Endothelial cell of umbilical vein (primary cell): Measurements from ENCODE around the gene CD86. TPM values are rescaled to one million over a fixed set of nuclear protein-coding genes. Genes with fewer than 3 reads are reported as not detected.

Experiments
- BruUV-seq: library from RNA; stranded (reverse); fragments of 400-500 nt; replicated peaks from 2 replicates; lab custom pipeline; 2021; lab: Mats Ljungman, UMichigan
- CTCF ChIA-PET: fragments of 300-600, 350-600 bp; sonication (Branson Sonifier 250); formaldehyde crosslinking; loops from one replicate; lab custom pipeline; 2021; ENCODE audit warnings: antibody characterized with exemption, inconsistent platforms; lab: Charles Lee
- POLR2A ChIA-PET: fragments of 300-600, 350-600 bp; sonication (Branson Sonifier 250); formaldehyde crosslinking; loops from one replicate; lab custom pipeline; 2021; ENCODE audit warnings: antibody characterized with exemption, inconsistent platforms; lab: Charles Lee
- DNase-seq: peaks from one replicate; pipeline ENCODE4 v3.0.0-alpha.2; 2011; ENCODE audit warnings: low read depth, low spot score
- FAIRE-seq: peaks from 2 replicates; lab custom pipeline; 2011; peaks lifted over from hg19 to GRCh38; lab: Jason Lieb, UNC
- H2AFZ ChIP-seq: 2 replicates; pipeline ENCODE4 v1.6.0; 2012; ENCODE audit warnings: low read depth, low read length, control low read depth, inconsistent platforms
- H3K27ac ChIP-seq: 2 replicates; pipeline ENCODE4 v1.5.1; 2011; ENCODE audit warnings: low read depth, mild to moderate bottlenecking, control low read depth, low read length, moderate library complexity; ENCODE audit not compliant: insufficient read depth
- H3K27me3 ChIP-seq, 2 experiments: 2 replicates each; pipeline versions ENCODE4 v1.6.0 to v1.6.1; 2011; ENCODE audit warnings: low read length in 2 of 2, mixed read lengths in 1 of 2; ENCODE audit not compliant: control insufficient read depth in 2 of 2, insufficient read depth in 2 of 2
- H3K36me3 ChIP-seq, 2 experiments: 2 replicates in 1 of 2; 3 replicates in 1 of 2; pipeline ENCODE4 v1.5.1; 2011; ENCODE audit warnings: low read length in 2 of 2, mild to moderate bottlenecking in 1 of 2, moderate library complexity in 1 of 2; ENCODE audit not compliant: control insufficient read depth in 2 of 2, insufficient read depth in 2 of 2; ENCODE audit errors: extremely low read depth in 1 of 2
- H3K4me1 ChIP-seq: 3 replicates; pipeline ENCODE4 v1.5.1; 2011; ENCODE audit warnings: mild to moderate bottlenecking, low read length; ENCODE audit not compliant: control insufficient read depth, insufficient read depth; ENCODE audit errors: extremely low read depth
- H3K4me2 ChIP-seq: 2 replicates; pipeline ENCODE4 v1.6.1; 2011; ENCODE audit warnings: low read length, control low read depth, mixed read lengths; ENCODE audit not compliant: insufficient read depth
- H3K4me3 ChIP-seq, 3 experiments: fragments of 200-600 bp in 1 of 3; sonication (generic), shearing (Covaris generic) in 1 of 3; replicated peaks in 1 of 3; 2 replicates each; pipeline ENCODE4 v1.5.1; 2011 to 2016; ENCODE audit warnings: control low read depth in 3 of 3, low read length in 3 of 3, mild to moderate bottlenecking in 2 of 3, inconsistent platforms in 1 of 3, low read depth in 1 of 3, moderate library complexity in 1 of 3; ENCODE audit not compliant: insufficient read depth in 1 of 3
- H3K79me2 ChIP-seq: 2 replicates; pipeline ENCODE4 v1.6.0; 2012; ENCODE audit warnings: low read length, inconsistent platforms; ENCODE audit not compliant: control insufficient read depth, insufficient read depth
- H3K9ac ChIP-seq: replicated peaks from 2 replicates; pipeline ENCODE3; 2011; ENCODE audit warnings: low read length, control low read depth; ENCODE audit not compliant: insufficient read depth; ENCODE audit errors: extremely low read depth
- H3K9me1 ChIP-seq: replicated peaks from 3 replicates; pipeline ENCODE4 v1.6.0; 2011; ENCODE audit warnings: mild to moderate bottlenecking, low read length; ENCODE audit not compliant: control insufficient read depth, insufficient read depth; ENCODE audit errors: extremely low read depth
- H3K9me3 ChIP-seq: replicated peaks from 2 replicates; pipeline ENCODE4 v1.5.1; 2012; ENCODE audit warnings: low read length, inconsistent platforms; ENCODE audit not compliant: control insufficient read depth, insufficient read depth
- H4K20me1 ChIP-seq: replicated peaks from 2 replicates; pipeline ENCODE3; 2011; ENCODE audit warnings: mild to moderate bottlenecking, low read length; ENCODE audit not compliant: control insufficient read depth, insufficient read depth; ENCODE audit errors: extremely low read depth
- CTCF ChIP-seq, 2 donors: IDR thresholded peaks; 1 replicate in 1 of 2; 2 replicates in 1 of 2; pipeline ENCODE4 v1.5.1; 2011; ENCODE audit warnings: low read length in 2 of 2, mild to moderate bottlenecking in 2 of 2, moderate library complexity in 2 of 2, control low read depth in 1 of 2, inconsistent platforms in 1 of 2, low read depth in 1 of 2; ENCODE audit not compliant: insufficient read depth in 1 of 2; ENCODE audit errors: extremely low read depth in 1 of 2
- EZH2 ChIP-seq: IDR thresholded peaks from 2 replicates; pipeline ENCODE4 v1.6.1; 2012; ENCODE audit warnings: borderline replicate concordance, low read depth, mild to moderate bottlenecking, moderate library complexity, low read length, inconsistent platforms; ENCODE audit not compliant: severe bottlenecking
- FOS ChIP-seq: IDR thresholded peaks from 2 replicates; pipeline ENCODE4 v1.6.1; 2011; ENCODE audit warnings: mild to moderate bottlenecking, low read length, moderate library complexity, borderline replicate concordance; ENCODE audit not compliant: insufficient read depth
- JUN ChIP-seq: IDR thresholded peaks from 2 replicates; pipeline ENCODE4 v1.6.1; 2011; ENCODE audit warnings: borderline replicate concordance, low read depth; ENCODE audit not compliant: insufficient read length, insufficient read depth
- MAX ChIP-seq: IDR thresholded peaks from 2 replicates; pipeline ENCODE4 v1.6.1; 2011; ENCODE audit not compliant: insufficient read depth, insufficient read length
- MYC ChIP-seq: IDR thresholded peaks from one replicate; pipeline ENCODE4 v1.6.1; 2011; ENCODE audit warnings: mild to moderate bottlenecking, low read depth, low read length
- POLR2A ChIP-seq: IDR thresholded peaks from 2 replicates; pipeline ENCODE4 v1.6.1; 2012; ENCODE audit warnings: low read depth, mild to moderate bottlenecking, control low read depth, low read length
- POLR2AphosphoS5 ChIP-seq: IDR thresholded peaks from 2 replicates; pipeline ENCODE4 v1.6.1; 2012; ENCODE audit warnings: low read depth, mild to moderate bottlenecking, control low read depth, low read length, moderate library complexity; ENCODE audit not compliant: insufficient read depth
- dilution Hi-C: fragments of 300-500 bp; cut with MboI; formaldehyde crosslinking; loops from one replicate; pipeline ENCODE4 v1.15.0; 2019; ENCODE audit warnings: low sequenced_read_pairs; ENCODE audit not compliant: extremely low pct_ligation_motif_present
- intact Hi-C: fragments of 100-400 bp; cut with micrococcal nuclease; formaldehyde crosslinking; loops from one replicate; pipeline ENCODE4 v1.10.0; 2022
- polyA plus RNA-seq, 4 experiments: library from polyadenylated mRNA; depleted of rRNA in 3 of 4; stranded (reverse) in 3 of 4; unstranded in 1 of 4; fragments of >200 nt; gene quantifications; 2 replicates each; pipeline versions ENCODE4 v1.2.1 to v1.2.3, GENCODE V29; 2011 to 2012; ENCODE audit warnings: missing spikeins in 1 of 4
- total RNA-seq: library from RNA; stranded (reverse); gene quantifications from 2 replicates; pipeline ENCODE4 v1.2.3, GENCODE V29; 2021

The CD86 gene
- total and polyA plus RNA-seq, 2 donors (not counting 3 experiments of a cell fraction or from before 2014, with no cell fraction given): not detected

GRCh38 chr3:122082357-122082756 lies 27.2 kb downstream of the CD86 start:
- no TSS peak for BruUV-seq

GRCh38 chr3:122084799-122085198 lies 29.6 kb downstream of the CD86 start:
- Histone ChIP-seq H4K20me1 (no peaks in the 10 kb centered on the region), H3K36me3 (no peaks in the 10 kb centered on the region), H3K4me3 (no peak overlapping the region), H3K4me1 (no peaks in the 10 kb centered on the region), H3K27me3 (peaks cover 0 to 13% of the 10 kb centered on the region in 2 experiments), H3K27ac (no peak overlapping the region), H2AFZ (no peak overlapping the region), H3K9me1 (no peaks in the 10 kb centered on the region), H3K9ac (no peak overlapping the region), H3K9me3 (no peaks in the 10 kb centered on the region), H3K79me2 (no peaks in the 10 kb centered on the region), H3K4me2 (no peak overlapping the region)
- dilution Hi-C loops: no loop called here
- no peak for TF ChIP-seq MYC
- no peak for TF ChIP-seq MAX
- no peak for TF ChIP-seq POLR2AphosphoS5
- TF ChIP-seq JUN: no peak
- no peak for TF ChIP-seq CTCF (IDR thresholded peaks at IDR 0.05; ENCODE audit: extremely low read depth in 1 of 2, insufficient read depth in 1 of 2, low read depth in 1 of 2, low read length in 2 of 2)
- no peak for TF ChIP-seq FOS
- TF ChIP-seq EZH2: no peak
- POLR2A ChIA-PET: no interaction called here
- intact Hi-C loops: no loop called here
- no peak for DNase-seq
- BruUV-seq: no TSS peak
- CTCF ChIA-PET: no interaction called here
- FAIRE-seq: no peak

More at GRCh38 chr3:122082357-122082756, 27.2 kb downstream of the CD86 start:
- no peak overlapping the region for H3K9ac ChIP-seq
- dilution Hi-C loops: no loop called here
- TF ChIP-seq POLR2A (no peak), MYC (no peak)
- FAIRE-seq (no peak), DNase-seq (no peak)
- intact Hi-C loops: no loop called here
- POLR2A ChIA-PET: no interaction called here
- H4K20me1 ChIP-seq: no peaks in the 10 kb centered on the region
- peaks cover 0 to 11% of the 10 kb centered on the region in 2 experiments for H3K27me3 ChIP-seq
- no peak overlapping the region for H2AFZ ChIP-seq
- H3K4me2 ChIP-seq: no peak overlapping the region
- H3K79me2 ChIP-seq: no peaks in the 10 kb centered on the region
- H3K9me1 ChIP-seq: no peaks in the 10 kb centered on the region
- no peaks in the 10 kb centered on the region for H3K9me3 ChIP-seq
- no peaks in the 10 kb centered on the region for H3K4me1 ChIP-seq
- no peak overlapping the region for H3K27ac ChIP-seq
- H3K36me3 ChIP-seq: no peaks in the 10 kb centered on the region
- CTCF ChIA-PET: no interaction called here
- no peak overlapping the region for H3K4me3 ChIP-seq
